Neural crest cell (in vitro differentiated cells): ENCODE results near the gene DDX10. TPM values are rescaled to one million over a fixed set of nuclear protein-coding genes. Genes with fewer than 3 reads are reported as not detected.

Experiments
- DNase-seq: peaks from one replicate; pipeline ENCODE4 v3.0.0; 2021; ENCODE audit warnings: low read depth, mixed read lengths, low spot score
- H3K27ac Mint-ChIP-seq: one replicate; pipeline ENCODE4 v1.8.0; 2021; ENCODE audit warnings: mild to moderate bottlenecking, mixed read lengths; ENCODE audit not compliant: unreplicated experiment
- H3K27me3 Mint-ChIP-seq: 2 replicates; pipeline ENCODE4 v1.8.0; 2021; ENCODE audit warnings: low read depth, mild to moderate bottlenecking, mixed read lengths
- H3K36me3 Mint-ChIP-seq: 2 replicates; pipeline ENCODE4 v1.8.0; 2021; ENCODE audit warnings: low read depth, mild to moderate bottlenecking, mixed read lengths
- H3K4me1 Mint-ChIP-seq: 2 replicates; pipeline ENCODE4 v1.8.0; 2021; ENCODE audit warnings: mixed read lengths
- H3K4me3 Mint-ChIP-seq: one replicate; pipeline ENCODE4 v1.8.0; 2021; ENCODE audit warnings: mild to moderate bottlenecking, mixed read lengths
- H3K9me3 Mint-ChIP-seq: 2 replicates; pipeline ENCODE4 v1.8.0; 2021; ENCODE audit warnings: mixed read lengths
- total RNA-seq: library from RNA; stranded (reverse); gene quantifications from 2 replicates; pipeline ENCODE4 v1.2.1, GENCODE V29; 2021
- TF ChIP-seq, protein P1 (sequence below): fragments of 200-600 bp; sonication (generic); conservative IDR thresholded peaks from 2 replicates; pipeline ENCODE4 v1.5.0; 2021; ENCODE audit warnings: antibody characterized with exemption, mild to moderate bottlenecking

Gene DDX10
- total RNA-seq, 1 donor from 2014 or later, result 38.5 TPM

DNA sequence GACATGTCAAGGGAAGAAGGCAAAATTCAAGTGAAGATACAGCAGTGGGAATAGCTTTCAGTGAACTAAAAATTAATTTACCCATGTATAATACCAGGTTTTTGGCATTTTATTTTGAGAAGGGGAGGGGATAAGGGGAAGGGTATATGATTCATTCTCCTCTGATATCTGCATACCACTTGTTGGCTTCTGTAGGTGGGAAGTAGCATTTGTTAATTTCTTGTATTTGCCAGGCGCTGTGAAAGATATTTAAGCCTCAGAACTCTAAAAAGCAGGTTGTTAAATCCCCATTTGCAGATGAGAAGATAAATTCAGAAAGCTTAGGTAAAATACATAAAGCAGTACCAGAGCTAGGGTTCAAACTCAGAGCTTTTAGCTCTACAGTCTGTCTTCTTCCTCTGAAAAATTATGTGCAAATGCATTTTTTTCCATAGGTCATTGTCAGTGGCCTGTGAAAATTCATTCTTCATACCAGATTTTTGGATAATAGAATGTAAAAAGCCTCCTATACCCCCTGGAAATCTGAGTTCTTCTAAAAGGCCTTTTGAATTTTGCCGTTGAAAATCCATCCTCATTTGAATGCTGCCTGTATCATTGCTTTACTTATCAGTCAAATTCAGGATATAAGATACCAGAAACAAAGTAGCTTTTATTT, 221.3 kb downstream of the DDX10 start:
- no peaks in the 10 kb centered on the region for H3K27me3 Mint-ChIP-seq
- TF ChIP-seq, protein P1, sequence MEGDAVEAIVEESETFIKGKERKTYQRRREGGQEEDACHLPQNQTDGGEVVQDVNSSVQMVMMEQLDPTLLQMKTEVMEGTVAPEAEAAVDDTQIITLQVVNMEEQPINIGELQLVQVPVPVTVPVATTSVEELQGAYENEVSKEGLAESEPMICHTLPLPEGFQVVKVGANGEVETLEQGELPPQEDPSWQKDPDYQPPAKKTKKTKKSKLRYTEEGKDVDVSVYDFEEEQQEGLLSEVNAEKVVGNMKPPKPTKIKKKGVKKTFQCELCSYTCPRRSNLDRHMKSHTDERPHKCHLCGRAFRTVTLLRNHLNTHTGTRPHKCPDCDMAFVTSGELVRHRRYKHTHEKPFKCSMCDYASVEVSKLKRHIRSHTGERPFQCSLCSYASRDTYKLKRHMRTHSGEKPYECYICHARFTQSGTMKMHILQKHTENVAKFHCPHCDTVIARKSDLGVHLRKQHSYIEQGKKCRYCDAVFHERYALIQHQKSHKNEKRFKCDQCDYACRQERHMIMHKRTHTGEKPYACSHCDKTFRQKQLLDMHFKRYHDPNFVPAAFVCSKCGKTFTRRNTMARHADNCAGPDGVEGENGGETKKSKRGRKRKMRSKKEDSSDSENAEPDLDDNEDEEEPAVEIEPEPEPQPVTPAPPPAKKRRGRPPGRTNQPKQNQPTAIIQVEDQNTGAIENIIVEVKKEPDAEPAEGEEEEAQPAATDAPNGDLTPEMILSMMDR, result no peak
- DNase-seq, result no peak
- no peaks in the 10 kb centered on the region for H3K9me3 Mint-ChIP-seq
- H3K4me3 Mint-ChIP-seq, result no peak overlapping the region
- no peaks in the 10 kb centered on the region for H3K36me3 Mint-ChIP-seq
- no peaks in the 10 kb centered on the region for H3K4me1 Mint-ChIP-seq
- H3K27ac Mint-ChIP-seq, result no peak overlapping the region

DNA sequence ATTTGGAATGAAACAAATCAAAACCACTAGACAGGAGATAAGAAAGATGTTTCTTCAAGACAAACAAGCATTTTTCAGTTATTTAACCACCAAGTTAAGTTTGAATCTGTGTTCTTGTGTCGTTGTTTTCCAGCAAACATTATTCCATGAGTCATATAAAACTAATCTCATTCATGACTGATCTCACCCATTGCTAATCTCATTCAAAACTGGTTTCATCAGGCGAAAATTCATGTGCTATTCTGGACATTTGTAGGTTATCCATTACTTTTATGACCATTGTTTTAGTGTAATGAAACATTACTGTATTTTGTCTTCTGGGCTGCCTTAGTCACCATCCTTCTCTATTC, 221.8 kb downstream of the DDX10 start:
- no peak for DNase-seq
- TF ChIP-seq, protein P1, result no peak
- H3K36me3 Mint-ChIP-seq, result no peaks in the 10 kb centered on the region
- H3K27me3 Mint-ChIP-seq, result no peaks in the 10 kb centered on the region
- no peaks in the 10 kb centered on the region for H3K4me1 Mint-ChIP-seq
- H3K4me3 Mint-ChIP-seq, result no peak overlapping the region
- no peaks in the 10 kb centered on the region for H3K9me3 Mint-ChIP-seq
- H3K27ac Mint-ChIP-seq, result no peak overlapping the region

DNA sequence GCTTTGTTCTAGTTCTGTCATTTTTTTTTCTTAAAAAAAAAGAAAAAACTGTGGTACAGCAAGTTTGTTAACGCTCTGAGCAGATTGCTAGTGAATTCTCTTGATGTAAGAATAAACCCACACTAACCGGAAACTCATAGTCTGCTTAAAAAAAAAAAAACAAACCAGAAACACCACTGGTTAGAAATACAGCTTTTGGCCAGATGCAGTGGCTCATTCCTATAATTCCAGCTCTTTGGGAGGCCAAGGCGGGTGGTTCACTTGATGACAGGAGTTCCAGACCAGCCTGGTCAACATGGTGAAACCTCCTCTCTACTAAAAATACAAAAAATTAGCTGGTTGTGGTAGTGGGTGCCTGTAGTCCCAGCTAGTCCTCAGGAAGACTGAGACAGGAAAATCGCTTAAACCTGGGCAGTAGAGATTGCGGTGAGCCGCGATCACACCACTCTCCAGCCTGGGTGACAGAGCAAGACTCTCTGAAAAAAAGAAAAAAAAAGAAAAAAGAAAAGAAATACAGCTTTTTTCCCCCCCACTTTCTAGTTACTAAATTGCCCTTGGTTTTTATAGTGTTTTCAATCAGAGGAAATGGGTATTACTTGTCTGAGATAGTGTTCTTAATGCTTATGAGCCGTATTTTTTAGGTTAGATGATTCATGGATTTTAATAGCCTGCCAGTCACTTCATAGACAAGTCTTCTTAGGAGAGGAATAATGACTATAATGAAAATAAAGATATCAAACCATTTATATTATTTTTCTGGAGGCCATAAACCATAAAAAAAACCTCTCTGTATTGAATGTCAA, 222.8 kb downstream of the DDX10 start:
- no peaks in the 10 kb centered on the region for H3K9me3 Mint-ChIP-seq
- H3K4me3 Mint-ChIP-seq, result no peak overlapping the region
- no peaks in the 10 kb centered on the region for H3K36me3 Mint-ChIP-seq
- TF ChIP-seq, protein P1, result no peak
- H3K27me3 Mint-ChIP-seq, result no peaks in the 10 kb centered on the region
- no peaks in the 10 kb centered on the region for H3K4me1 Mint-ChIP-seq
- no peak for DNase-seq
- H3K27ac Mint-ChIP-seq, result no peak overlapping the region

DNA sequence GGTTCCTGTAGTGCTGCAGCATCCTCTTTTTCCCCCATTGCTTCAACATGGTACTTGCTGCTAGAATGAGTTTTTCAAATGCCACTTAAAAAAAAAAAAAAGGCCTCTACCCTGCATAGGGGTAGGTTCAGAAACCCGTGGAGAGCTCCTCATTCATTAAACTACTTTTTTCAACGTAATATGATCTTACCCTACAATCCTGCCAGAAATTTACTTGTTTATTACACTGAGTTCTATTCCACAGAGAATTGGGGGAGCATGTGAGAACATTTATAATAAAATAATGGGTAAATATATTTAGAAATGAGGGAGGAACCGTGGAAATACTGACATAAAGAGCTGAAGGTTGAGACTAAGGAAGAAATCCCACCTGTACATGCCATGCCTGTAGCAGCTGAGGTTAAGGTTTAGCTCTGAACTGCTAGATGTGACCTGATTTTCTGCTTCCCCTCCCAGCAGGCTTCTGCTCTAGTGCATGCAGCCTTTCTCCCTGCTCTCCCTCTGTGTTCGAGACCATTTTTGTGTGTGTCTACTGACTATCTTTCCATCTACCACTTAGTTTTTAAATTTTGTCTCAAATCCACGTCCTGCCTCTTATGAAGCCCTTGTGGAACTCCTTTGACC, 225.7 kb downstream of the DDX10 start:
- Mint-ChIP-seq H3K36me3 (no peaks in the 10 kb centered on the region), H3K27me3 (no peaks in the 10 kb centered on the region), H3K4me1 (peaks cover 2% of the 10 kb centered on the region), H3K4me3 (no peak overlapping the region), H3K9me3 (no peaks in the 10 kb centered on the region), H3K27ac (no peak overlapping the region)
- no peak for DNase-seq
- TF ChIP-seq, protein P1, result no peak

DNA sequence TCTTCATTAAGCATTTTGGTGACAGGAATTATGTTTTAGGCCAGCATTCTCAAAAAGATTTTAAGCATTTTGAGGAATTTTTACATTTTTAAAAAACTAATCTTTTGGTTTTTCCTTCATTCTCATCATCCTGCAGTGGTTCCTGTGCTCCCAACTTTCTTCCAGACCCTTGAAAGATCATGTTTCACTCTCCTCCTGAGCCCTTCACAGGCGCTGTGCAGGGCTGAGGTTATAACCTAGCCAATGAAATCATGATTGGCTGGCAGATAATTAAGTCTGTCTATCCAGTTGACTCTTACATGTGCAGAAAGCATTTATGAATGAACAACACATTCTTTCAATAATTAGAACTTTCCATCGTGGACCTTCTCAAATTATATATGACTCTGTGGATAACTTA, 226.3 kb downstream of the DDX10 start:
- Mint-ChIP-seq H3K27ac (no peak overlapping the region), H3K36me3 (no peaks in the 10 kb centered on the region), H3K4me1 (peaks cover 7% of the 10 kb centered on the region), H3K9me3 (no peaks in the 10 kb centered on the region), H3K4me3 (no peak overlapping the region), H3K27me3 (no peaks in the 10 kb centered on the region)
- TF ChIP-seq, protein P1, result no peak
- no peak for DNase-seq
